GM18858 (cell line): ENCODE data around the gene ABCG1.

Experiments
- ATAC-seq: cut with Tn5 transposase; IDR thresholded peaks from one replicate; pipeline ENCODE4 v1.9.1; 2021; ENCODE audit not compliant: unreplicated experiment

Gene ABCG1

GRCh38 chr21:42317826-42318746, 99.1 kb downstream of the ABCG1 start:
- no peak for ATAC-seq

GRCh38 chr21:42319376-42319775, 100.4 kb downstream of the ABCG1 start:
- ATAC-seq: no peak

GRCh38 chr21:42319851-42320572, 101.1 kb downstream of the ABCG1 start:
- ATAC-seq: no peak

- ATAC-seq: no peak
These were observed 101.9 kb downstream of the ABCG1 start for GRCh38 chr21:42320791-42321190.

GRCh38 chr21:42321231-42321630, 102.3 kb downstream of the ABCG1 start:
- no peak for ATAC-seq

- ATAC-seq: no peak
These were observed 102.9 kb downstream of the ABCG1 start for GRCh38 chr21:42321845-42322244.

- ATAC-seq: no peak
These were observed 106.0 kb downstream of the ABCG1 start for GRCh38 chr21:42324896-42325295.

GRCh38 chr21:42330380-42331371, 111.7 kb downstream of the ABCG1 start:
- no peak for ATAC-seq

GRCh38 chr21:42331660-42332059, 112.7 kb downstream of the ABCG1 start:
- no peak for ATAC-seq

- no peak for ATAC-seq
These were observed 113.8 kb downstream of the ABCG1 start for GRCh38 chr21:42332557-42333317.

GRCh38 chr21:42336054-42336453, 117.1 kb downstream of the ABCG1 start:
- no peak for ATAC-seq

GRCh38 chr21:42337276-42337675, 118.3 kb downstream of the ABCG1 start:
- ATAC-seq: no peak

- no peak for ATAC-seq
These were observed 119.1 kb downstream of the ABCG1 start for GRCh38 chr21:42337830-42338728.

GRCh38 chr21:42338729-42339715, 120.1 kb downstream of the ABCG1 start:
- ATAC-seq: no peak

- no peak for ATAC-seq
These were observed 121.5 kb downstream of the ABCG1 start for GRCh38 chr21:42340187-42341050.

GRCh38 chr21:42341776-42342542, 123.0 kb downstream of the ABCG1 start:
- no peak for ATAC-seq
